Keratinocyte (primary cell): ENCODE results near the gene KIAA1217. TPM values are rescaled to one million over a fixed set of nuclear protein-coding genes. Genes with fewer than 3 reads are reported as not detected.

Experiments
- DNase-seq: peaks from one replicate; pipeline ENCODE4 v3.0.0-alpha.2; 2011; ENCODE audit warnings: low read depth, missing footprints, low spot score
- FAIRE-seq: peaks from 2 replicates; lab custom pipeline; 2011; peaks lifted over from hg19 to GRCh38; lab: Jason Lieb, UNC
- H2AFZ ChIP-seq: 2 replicates; pipeline ENCODE4 v1.6.0; 2012; ENCODE audit warnings: low read length, control low read depth, inconsistent platforms; ENCODE audit not compliant: control insufficient read depth
- H3K27ac ChIP-seq: 2 replicates; pipeline ENCODE4 v1.5.1; 2011; ENCODE audit warnings: low read length; ENCODE audit not compliant: control insufficient read depth, insufficient read depth
- H3K27me3 ChIP-seq: 3 replicates; pipeline ENCODE4 v1.6.0; 2011; ENCODE audit warnings: low read length; ENCODE audit not compliant: control insufficient read depth, insufficient read depth; ENCODE audit errors: extremely low read depth
- H3K36me3 ChIP-seq, 2 experiments: 2 replicates in 1 of 2; 3 replicates in 1 of 2; pipeline ENCODE4 v1.5.1; 2011; ENCODE audit warnings: low read length in 2 of 2, mild to moderate bottlenecking in 1 of 2; ENCODE audit not compliant: control insufficient read depth in 2 of 2, insufficient read depth in 2 of 2; ENCODE audit errors: extremely low read depth in 1 of 2
- H3K4me1 ChIP-seq: 3 replicates; pipeline ENCODE4 v1.5.1; 2011; ENCODE audit warnings: low read length; ENCODE audit not compliant: control insufficient read depth, insufficient read depth; ENCODE audit errors: extremely low read depth
- H3K4me2 ChIP-seq: 3 replicates; pipeline ENCODE4 v1.6.0; 2011; ENCODE audit warnings: low read depth, low read length; ENCODE audit not compliant: control insufficient read depth, insufficient read depth; ENCODE audit errors: extremely low read depth
- H3K4me3 ChIP-seq, 3 experiments: fragments of 200-600 bp in 1 of 3; sonication (generic) in 1 of 3; 2 replicates in 2 of 3; 3 replicates in 1 of 3; pipeline ENCODE4 v1.5.1; 2011 to 2016; ENCODE audit warnings: low read length in 3 of 3, mild to moderate bottlenecking in 3 of 3, control low read depth in 2 of 3, inconsistent platforms in 1 of 3, low read depth in 1 of 3, mixed read lengths in 1 of 3, mixed run types in 1 of 3, moderate library complexity in 1 of 3; ENCODE audit not compliant: control insufficient read depth in 2 of 3, insufficient read depth in 2 of 3; ENCODE audit errors: extremely low read depth in 1 of 3
- H3K79me2 ChIP-seq: 2 replicates; pipeline ENCODE4 v1.6.0; 2012; ENCODE audit warnings: low read length; ENCODE audit not compliant: control insufficient read depth, insufficient read depth
- H3K9ac ChIP-seq: 3 replicates; pipeline ENCODE4 v1.6.0; 2011; ENCODE audit warnings: low read length; ENCODE audit not compliant: control insufficient read depth, insufficient read depth; ENCODE audit errors: extremely low read depth
- H3K9me1 ChIP-seq: 3 replicates; pipeline ENCODE4 v1.6.0; 2011; ENCODE audit warnings: low read length; ENCODE audit not compliant: control insufficient read depth, insufficient read depth; ENCODE audit errors: extremely low read depth
- H3K9me3 ChIP-seq: 2 replicates; pipeline ENCODE4 v1.5.1; 2012; ENCODE audit warnings: low read depth, low read length; ENCODE audit not compliant: control insufficient read depth
- H4K20me1 ChIP-seq: 3 replicates; pipeline ENCODE4 v1.6.0; 2011; ENCODE audit warnings: low read length; ENCODE audit not compliant: control insufficient read depth, insufficient read depth; ENCODE audit errors: extremely low read depth
- EZH2 ChIP-seq: IDR thresholded peaks from one replicate; pipeline ENCODE4 v1.6.1; 2012; ENCODE audit warnings: inconsistent platforms, mild to moderate bottlenecking, low read length, moderate library complexity
- dilution Hi-C: fragments of 300-500 bp; cut with MboI; formaldehyde crosslinking; loops from one replicate; pipeline ENCODE4 v1.7.0; 2020; ENCODE audit warnings: low sequenced_read_pairs; ENCODE audit not compliant: extremely low pct_ligation_motif_present
- polyA plus RNA-seq, 5 experiments: library from polyadenylated mRNA; depleted of rRNA in 3 of 5; stranded (reverse) in 3 of 5; stranded (forward) in 1 of 5; unstranded in 1 of 5; fragments of >200 nt; gene quantifications; 1 replicate in 1 of 5; 2 replicates in 3 of 5; 3 replicates in 1 of 5; pipeline versions ENCODE4 v1.2.1 to v1.2.3, GENCODE V29; 2011 to 2012; ENCODE audit warnings: missing spikeins in 2 of 5, low read depth in 1 of 5, low replicate concordance in 1 of 5
- TF ChIP-seq, protein P1 (sequence below), 3 experiments: IDR thresholded peaks in 1 of 3; conservative IDR thresholded peaks in 1 of 3; optimal IDR thresholded peaks in 1 of 3; 2 replicates in 2 of 3; 3 replicates in 1 of 3; pipeline versions ENCODE3 to v1.5.1; 2011; ENCODE audit warnings: low read length in 3 of 3, mild to moderate bottlenecking in 3 of 3, moderate library complexity in 2 of 3, control low read depth in 1 of 3, inconsistent platforms in 1 of 3; ENCODE audit not compliant: insufficient read depth in 2 of 3; ENCODE audit errors: extremely low read depth in 1 of 3

The KIAA1217 gene
- polyA plus RNA-seq, 1 donor (not counting 4 experiments of a cell fraction or from before 2014, with no cell fraction given): 10.4 TPM

DNA sequence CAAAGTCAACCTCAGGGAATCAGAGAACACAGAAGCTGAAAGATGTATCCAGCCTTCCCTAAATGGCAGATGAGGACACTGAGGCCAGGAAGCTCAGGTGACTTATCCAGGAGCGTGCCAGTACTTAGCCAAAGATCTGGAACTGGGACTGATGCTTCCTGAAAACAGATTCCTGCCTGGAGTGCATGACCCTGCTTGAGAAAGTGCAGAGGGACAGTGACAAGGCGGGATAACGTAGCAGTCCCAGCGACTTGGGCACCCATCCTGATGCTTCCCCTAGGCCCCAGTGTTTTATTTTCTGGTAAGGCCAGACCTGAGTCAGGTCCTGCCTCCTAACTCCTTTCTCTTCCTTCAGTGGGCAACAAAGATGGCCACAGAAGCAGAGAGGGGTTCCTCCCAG lies 48.6 kb downstream of the KIAA1217 start:
- dilution Hi-C loops: no loop called here
- no peaks in the 10 kb centered on the region for H3K27me3 ChIP-seq
- FAIRE-seq: no peak
- no peak overlapping the region for H3K27ac ChIP-seq
- no peaks in the 10 kb centered on the region for H3K9me1 ChIP-seq
- peaks cover 43% of the 10 kb centered on the region for H3K79me2 ChIP-seq
- no peaks in the 10 kb centered on the region for H3K9me3 ChIP-seq
- peak overlapping the region; percentile 98 for H3K4me2 ChIP-seq
- peaks cover 0 to 3% of the 10 kb centered on the region in 2 experiments for H3K36me3 ChIP-seq
- no peaks in the 10 kb centered on the region for H4K20me1 ChIP-seq
- H3K4me3 ChIP-seq: peak overlapping the region in 1 of 3 experiments; percentile 3
- no peak for TF ChIP-seq EZH2
- H3K4me1 ChIP-seq: peaks cover 40% of the 10 kb centered on the region
- no peak overlapping the region for H2AFZ ChIP-seq
- H3K9ac ChIP-seq: no peak overlapping the region
- no peak for DNase-seq

DNA sequence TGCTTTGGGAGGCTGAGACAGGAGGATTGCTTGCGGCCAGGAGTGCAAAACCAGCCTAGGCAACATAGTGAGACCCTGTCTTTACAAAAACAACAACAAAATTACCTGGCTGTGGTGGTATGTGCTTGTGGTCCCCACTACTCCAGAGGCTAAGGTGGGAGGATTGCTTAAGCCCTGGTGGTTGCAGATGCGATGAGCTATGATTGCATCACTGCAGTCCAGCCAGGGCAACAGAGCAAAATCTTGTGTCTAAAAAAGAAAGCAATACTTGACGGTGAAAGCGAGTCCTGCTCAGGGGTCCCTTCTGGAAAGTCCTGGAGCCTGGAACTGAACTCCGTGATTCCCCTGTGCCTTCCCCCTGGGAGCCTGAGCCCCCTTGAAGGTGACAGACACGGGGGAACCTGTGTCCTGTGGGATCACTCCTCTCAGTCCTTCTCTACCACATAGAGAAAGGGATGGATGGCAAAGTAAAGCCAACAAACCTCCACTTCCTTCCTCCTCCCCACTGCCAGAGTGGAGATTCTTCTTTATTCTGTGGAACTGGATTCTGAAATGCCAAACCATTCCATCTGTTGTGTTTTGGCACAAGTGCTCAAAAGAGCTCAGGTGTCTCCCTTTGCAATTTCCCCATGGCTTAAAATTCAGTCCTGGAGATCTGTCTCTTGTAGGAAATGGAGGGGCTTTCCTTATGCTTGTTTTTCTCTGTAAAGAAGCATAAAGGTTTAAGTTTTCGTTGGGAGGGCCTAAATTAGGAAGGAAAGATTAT lies 50.6 kb downstream of the KIAA1217 start:
- TF ChIP-seq, protein P1, sequence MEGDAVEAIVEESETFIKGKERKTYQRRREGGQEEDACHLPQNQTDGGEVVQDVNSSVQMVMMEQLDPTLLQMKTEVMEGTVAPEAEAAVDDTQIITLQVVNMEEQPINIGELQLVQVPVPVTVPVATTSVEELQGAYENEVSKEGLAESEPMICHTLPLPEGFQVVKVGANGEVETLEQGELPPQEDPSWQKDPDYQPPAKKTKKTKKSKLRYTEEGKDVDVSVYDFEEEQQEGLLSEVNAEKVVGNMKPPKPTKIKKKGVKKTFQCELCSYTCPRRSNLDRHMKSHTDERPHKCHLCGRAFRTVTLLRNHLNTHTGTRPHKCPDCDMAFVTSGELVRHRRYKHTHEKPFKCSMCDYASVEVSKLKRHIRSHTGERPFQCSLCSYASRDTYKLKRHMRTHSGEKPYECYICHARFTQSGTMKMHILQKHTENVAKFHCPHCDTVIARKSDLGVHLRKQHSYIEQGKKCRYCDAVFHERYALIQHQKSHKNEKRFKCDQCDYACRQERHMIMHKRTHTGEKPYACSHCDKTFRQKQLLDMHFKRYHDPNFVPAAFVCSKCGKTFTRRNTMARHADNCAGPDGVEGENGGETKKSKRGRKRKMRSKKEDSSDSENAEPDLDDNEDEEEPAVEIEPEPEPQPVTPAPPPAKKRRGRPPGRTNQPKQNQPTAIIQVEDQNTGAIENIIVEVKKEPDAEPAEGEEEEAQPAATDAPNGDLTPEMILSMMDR (optimal IDR thresholded peaks at IDR 0.05 in 1 of 3, IDR thresholded peaks at IDR 0.05 in 1 of 3, conservative IDR thresholded peaks at IDR 0.05 in 1 of 3; ENCODE audit: extremely low read depth in 1 of 3, insufficient read depth in 2 of 3, low read length in 3 of 3): no peak
- TF ChIP-seq EZH2: no peak
- peak; percentile 67 for FAIRE-seq
- Histone ChIP-seq H3K9ac (no peak overlapping the region), H3K4me3 (no peak overlapping the region), H2AFZ (no peak overlapping the region), H3K36me3 (peaks cover 0 to 3% of the 10 kb centered on the region in 2 experiments), H4K20me1 (no peaks in the 10 kb centered on the region), H3K79me2 (peaks cover 51% of the 10 kb centered on the region), H3K9me1 (no peaks in the 10 kb centered on the region), H3K4me2 (peak overlapping the region; percentile 20), H3K9me3 (no peaks in the 10 kb centered on the region), H3K4me1 (peaks cover 36% of the 10 kb centered on the region), H3K27ac (no peak overlapping the region), H3K27me3 (no peaks in the 10 kb centered on the region)
- dilution Hi-C loops: no loop called here
- DNase-seq: no peak
